ENCODE results near the gene ZNF771.
"Not testable (repeated sequence)": the region's sequence is repeated elsewhere in the genome, so short reads cannot be mapped to it uniquely, and the experiment has no call there.

Gene ZNF771

GRCh38 chr16:30438835-30439234, 31.4 kb downstream of the ZNF771 start:
- DNase-seq, result no peak

GRCh38 chr16:30439720-30440348, 32.4 kb downstream of the ZNF771 start:
- DNase-seq, result no peak

DNA sequence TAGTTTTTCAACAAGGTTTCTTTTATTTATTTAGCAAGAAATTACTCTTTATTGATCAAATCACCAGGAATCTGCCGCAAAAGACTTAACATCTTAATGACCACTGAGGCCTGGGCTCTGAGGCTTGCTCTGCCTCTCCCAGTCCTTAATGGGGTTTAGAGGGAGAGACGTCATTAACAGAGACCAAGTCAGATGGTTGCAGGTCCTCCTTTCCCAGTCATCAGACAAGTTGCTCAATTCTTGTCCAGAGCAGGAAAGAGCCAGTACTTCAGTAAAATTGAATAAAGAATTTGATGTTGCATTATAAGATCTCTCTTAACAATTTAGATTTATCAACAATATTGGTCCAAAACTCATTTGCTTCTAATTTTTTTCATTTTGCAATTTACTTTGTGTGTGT, 36.2 kb downstream of the ZNF771 start:
- DNase-seq, result no peak

DNA sequence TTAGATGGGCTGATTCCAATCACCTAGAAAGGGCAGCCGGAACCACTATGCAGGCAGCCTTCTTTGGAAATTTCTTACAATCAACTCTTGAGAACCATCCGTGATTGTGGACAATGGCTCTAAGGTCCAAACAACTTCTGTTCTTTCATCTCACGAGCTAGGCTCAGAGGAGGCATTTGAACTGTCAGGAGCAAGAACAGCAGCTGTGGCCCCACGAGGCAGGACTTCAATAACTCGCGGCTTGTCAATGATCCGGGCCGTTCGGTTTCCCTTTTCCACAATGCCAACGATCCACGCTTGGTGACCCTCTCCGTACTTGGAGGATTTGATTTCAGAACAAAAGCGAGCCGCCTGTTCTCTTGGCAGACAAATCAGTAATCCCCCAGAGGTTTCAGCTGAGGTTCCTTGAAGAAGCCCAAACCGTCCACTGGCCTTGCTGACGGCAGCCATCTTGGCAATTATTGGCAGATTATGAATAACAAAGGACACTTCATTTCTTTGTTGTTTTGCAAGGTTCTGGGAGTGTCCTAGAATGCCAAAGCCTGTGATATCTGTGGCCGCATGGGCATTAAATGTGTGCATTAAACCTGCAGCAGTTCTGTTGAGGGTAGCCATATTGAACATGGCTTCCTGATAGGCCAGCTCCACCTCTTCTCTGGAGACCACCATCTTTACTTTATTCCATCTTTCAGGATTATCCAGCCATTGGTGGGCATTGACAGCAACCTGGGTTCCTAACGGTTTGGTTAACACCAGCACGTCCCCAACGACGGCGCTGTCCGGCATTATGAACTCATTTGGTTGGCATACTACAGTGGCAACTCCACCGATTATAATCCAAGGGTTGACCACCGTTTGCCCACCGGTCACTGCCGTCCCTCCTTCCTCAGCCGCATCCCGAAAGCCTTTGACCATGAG, 37.1 kb downstream of the ZNF771 start:
- no peak for DNase-seq

- DNase-seq, result no peak
Measured at GRCh38 chr16:30445149-30445407, 37.7 kb downstream of the ZNF771 start.

GRCh38 chr16:30445408-30446202, 38.2 kb downstream of the ZNF771 start, which contains the start of gene SEPHS2:
Gene SEPHS2 (minus strand): TSS chr16:30445874. CDS start chr16:30445727, 147 bp downstream.
- DNase-seq, result peak; percentile 99

- no peak for DNase-seq
Measured at GRCh38 chr16:30446203-30446595, 38.8 kb downstream of the ZNF771 start.

DNA sequence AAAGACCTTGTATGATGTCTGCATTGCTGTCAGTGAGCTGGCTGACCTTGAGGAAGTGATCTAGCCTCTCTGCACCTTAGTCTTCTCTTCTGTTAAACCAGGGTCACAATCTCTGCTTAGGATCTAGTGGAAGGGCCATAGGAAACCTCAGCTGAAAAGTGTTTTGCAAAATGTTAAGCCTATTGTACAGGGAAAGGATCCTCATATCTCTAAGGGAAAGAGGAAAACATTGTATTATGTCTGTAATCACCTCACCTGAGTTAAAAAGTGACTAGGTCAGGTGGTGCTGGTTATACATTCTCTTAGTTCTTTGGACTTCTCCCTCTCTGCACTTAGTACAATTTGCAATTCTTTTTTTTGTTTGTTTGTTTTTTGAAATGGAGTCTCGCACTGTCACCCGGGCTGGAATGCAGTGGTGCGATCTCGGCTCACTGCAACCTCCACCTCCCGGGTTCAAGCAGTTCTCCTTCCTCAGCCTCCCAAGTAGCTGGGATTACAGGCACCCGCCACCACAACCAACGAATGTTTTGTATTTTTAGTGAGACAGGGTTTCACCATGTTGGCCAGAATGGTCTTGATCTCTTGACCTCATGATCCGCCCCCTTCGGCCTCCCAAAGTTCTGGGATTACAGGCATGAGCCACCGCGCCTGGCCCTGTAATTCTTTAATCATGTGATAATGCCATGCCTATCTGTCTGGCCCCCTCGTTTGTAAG, 40.3 kb downstream of the ZNF771 start:
- DNase-seq, result no peak

DNA sequence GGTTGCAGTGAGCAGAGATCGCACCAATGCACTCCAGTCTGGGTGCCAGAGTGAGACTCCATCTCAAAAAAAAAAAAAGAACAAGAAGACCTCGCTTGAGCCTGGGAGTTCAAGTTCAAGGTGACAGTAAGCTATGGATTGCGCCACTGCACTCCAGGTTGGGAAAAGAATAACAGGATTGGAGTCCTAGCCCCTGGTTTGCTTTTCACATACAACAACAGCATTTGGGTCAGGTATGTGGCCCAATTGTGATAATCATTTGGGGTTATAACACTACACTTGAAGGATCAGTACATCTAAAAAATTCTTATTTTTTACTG, 41.7 kb downstream of the ZNF771 start:
- DNase-seq, result no peak

DNA sequence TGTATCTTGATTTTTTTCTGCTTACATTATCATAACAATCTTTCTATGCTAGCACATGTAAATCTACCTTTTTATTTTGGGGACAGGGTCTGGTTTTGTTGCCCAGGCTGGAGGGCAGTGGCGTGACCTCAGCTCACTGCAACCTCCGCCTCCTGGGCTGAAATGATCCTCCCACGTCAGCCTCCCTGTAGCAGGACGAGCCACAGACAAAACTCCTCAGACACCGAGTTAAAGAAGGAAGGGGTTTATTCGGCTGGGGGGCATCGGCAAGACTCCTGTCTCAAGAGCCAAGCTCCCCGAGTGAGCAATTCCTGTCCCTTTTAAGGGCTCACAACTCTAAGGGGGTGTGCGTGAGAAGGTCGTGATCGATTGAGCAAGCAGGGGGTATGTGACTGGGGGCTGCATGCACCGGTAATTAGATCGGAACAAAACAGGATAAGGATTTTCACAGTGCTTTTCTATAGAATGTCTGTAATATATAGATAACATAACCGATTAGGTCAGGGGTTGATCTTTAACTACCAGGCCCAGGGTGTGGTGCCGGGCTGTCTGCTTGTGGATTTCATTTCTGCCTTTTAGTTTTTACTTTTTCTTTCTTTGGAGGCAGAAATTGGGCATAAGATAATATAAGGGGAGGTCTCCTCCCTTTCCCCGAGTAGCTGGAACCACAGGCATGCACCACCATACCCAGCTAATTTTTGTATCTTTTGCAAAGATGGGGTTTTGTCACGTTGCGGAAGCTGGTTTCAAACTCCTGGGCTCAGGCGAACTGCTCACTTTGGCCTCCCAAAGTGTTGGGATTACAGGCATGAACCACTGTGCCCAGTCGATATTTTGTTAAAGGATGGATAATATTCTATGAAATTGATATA, 45.5 kb downstream of the ZNF771 start:
- not testable (repeated sequence) for DNase-seq

DNA sequence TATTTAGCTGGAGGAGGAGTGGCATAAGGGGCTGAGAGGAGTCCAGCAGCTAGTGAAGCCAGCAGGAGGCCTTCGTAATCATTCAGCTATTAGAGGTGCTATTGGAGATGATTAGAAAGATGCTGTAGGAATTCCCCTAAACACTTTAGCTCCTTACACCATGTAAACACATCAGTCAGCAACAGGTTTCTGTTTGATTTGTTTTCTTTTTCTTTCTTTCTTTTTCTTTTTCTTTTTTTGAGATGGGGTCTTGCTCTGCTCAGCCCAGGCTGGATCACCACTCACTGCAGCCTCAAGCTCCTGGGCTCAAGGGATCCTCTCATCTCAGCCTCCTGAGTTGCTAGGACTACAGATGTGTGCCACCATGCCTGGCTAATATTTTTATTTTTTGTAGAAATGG, 48.9 kb downstream of the ZNF771 start:
- no peak for DNase-seq

DNA sequence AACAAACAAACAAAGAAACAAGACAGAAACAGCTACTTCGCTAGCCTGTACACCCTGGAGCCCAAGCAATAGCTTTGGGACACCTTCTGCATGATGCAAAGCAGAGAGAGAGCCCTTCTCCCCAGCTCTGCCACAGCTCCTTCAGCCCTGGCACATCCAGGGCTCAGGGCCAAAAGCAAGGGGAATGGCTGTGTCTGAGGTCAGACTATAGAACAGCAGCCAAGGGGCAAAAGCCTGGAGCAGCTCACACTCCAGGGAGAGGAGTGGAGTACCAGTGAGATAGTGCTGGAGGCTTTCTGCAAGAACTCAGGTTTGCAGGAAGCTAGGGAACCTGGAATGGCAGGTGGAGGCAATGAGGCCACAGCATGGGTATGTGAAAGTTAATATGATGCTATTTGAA, 49.9 kb downstream of the ZNF771 start:
- DNase-seq, result no peak

- DNase-seq, result no peak
Measured at GRCh38 chr16:30457743-30458560, 50.5 kb downstream of the ZNF771 start.

- no peak for DNase-seq
Measured at GRCh38 chr16:30458561-30459394, 51.4 kb downstream of the ZNF771 start.

DNA sequence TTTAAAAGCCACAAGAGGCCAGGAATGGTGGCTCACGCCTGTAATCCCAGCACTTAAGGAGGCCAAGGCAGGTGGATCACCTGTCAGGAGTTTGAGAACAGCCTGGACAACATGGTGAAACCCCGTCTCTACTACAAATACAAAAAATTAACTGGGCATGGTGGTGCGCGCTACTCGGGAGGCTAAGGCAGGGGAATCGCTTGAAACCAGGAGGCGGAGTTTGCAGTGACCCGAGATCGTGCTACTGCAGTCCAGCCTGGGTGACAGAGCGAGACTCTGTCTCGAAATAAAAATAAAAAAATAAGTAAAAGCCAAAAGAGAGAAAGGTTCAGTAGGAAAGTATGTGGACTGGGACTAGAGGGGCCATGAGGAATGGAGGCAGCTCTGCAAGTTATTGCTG, 52.0 kb downstream of the ZNF771 start:
- DNase-seq, result no peak

GRCh38 chr16:30461426-30461825, 54.0 kb downstream of the ZNF771 start:
- not testable (repeated sequence) for DNase-seq

GRCh38 chr16:30464078-30464477, 56.7 kb downstream of the ZNF771 start:
- no peak for DNase-seq
